SK-N-MC (cell line): ENCODE results near the gene PAXX.
"Not testable (repeated sequence)": the region's sequence is repeated elsewhere in the genome, so short reads cannot be mapped to it uniquely, and the experiment has no call there.

Source experiments
- DNase-seq: peaks from one replicate; pipeline ENCODE4 v3.0.0-alpha.2; 2011; ENCODE audit warnings: low read depth, low spot score
- H3K27ac ChIP-seq: fragments of 200-600 bp; sonication (generic); 2 replicates; pipeline ENCODE4 v1.5.1; 2016; ENCODE audit warnings: mixed run types
- H3K36me3 ChIP-seq: fragments of 200-600 bp; sonication (generic); 2 replicates; pipeline ENCODE4 v1.6.1; 2017; ENCODE audit warnings: antibody characterized with exemption, low read length, mixed read lengths; ENCODE audit not compliant: insufficient read depth
- H3K4me3 ChIP-seq: fragments of 200-600 bp; sonication (generic); 2 replicates; pipeline ENCODE4 v1.5.1; 2016
- H3K9ac ChIP-seq: fragments of 200-600 bp; sonication (generic); 2 replicates; pipeline ENCODE4 v1.8.0; 2017; ENCODE audit warnings: mixed run types, mixed read lengths; ENCODE audit not compliant: insufficient read length
- H3K9me3 ChIP-seq: fragments of 200-600 bp; sonication (generic); 2 replicates; pipeline ENCODE4 v1.6.1; 2017; ENCODE audit warnings: low read depth, mild to moderate bottlenecking, antibody characterized with exemption, low read length, moderate library complexity, mixed read lengths
- EZH2 ChIP-seq: fragments of 200-600 bp; sonication (generic); IDR thresholded peaks from one replicate; pipeline ENCODE4 v1.6.1; 2017; ENCODE audit warnings: antibody characterized with exemption
- FOXP2 ChIP-seq: optimal IDR thresholded peaks from 2 replicates; pipeline ENCODE3; 2011; ENCODE audit warnings: mild to moderate bottlenecking, moderate library complexity; ENCODE audit not compliant: insufficient read depth; ENCODE audit errors: extremely low read length, control extremely low read depth
- POLR2AphosphoS5 ChIP-seq: IDR thresholded peaks from 2 replicates; pipeline ENCODE4 v1.6.1; 2012; ENCODE audit warnings: mild to moderate bottlenecking, low read depth, low read length, borderline replicate concordance

PAXX gene

GRCh38 chr9:137000177-137000930 is 8.1 kb downstream of the PAXX start:
- no peak for DNase-seq
- no peaks in the 10 kb centered on the region for H3K36me3 ChIP-seq
- no peak for TF ChIP-seq POLR2AphosphoS5
- no peak for TF ChIP-seq EZH2
- TF ChIP-seq FOXP2, result no peak
- H3K9ac ChIP-seq, result no peak overlapping the region
- no peak overlapping the region for H3K27ac ChIP-seq
- H3K9me3 ChIP-seq, result no peaks in the 10 kb centered on the region
- H3K4me3 ChIP-seq, result no peak overlapping the region

GRCh38 chr9:137001857-137002645 is 9.8 kb downstream of the PAXX start:
- H3K36me3 ChIP-seq, result no peaks in the 10 kb centered on the region
- H3K27ac ChIP-seq, result no peak overlapping the region
- no peaks in the 10 kb centered on the region for H3K9me3 ChIP-seq
- TF ChIP-seq FOXP2 (no peak), EZH2 (no peak), POLR2AphosphoS5 (no peak)
- no peak overlapping the region for H3K4me3 ChIP-seq
- DNase-seq, result no peak
- H3K9ac ChIP-seq, result no peak overlapping the region

DNA sequence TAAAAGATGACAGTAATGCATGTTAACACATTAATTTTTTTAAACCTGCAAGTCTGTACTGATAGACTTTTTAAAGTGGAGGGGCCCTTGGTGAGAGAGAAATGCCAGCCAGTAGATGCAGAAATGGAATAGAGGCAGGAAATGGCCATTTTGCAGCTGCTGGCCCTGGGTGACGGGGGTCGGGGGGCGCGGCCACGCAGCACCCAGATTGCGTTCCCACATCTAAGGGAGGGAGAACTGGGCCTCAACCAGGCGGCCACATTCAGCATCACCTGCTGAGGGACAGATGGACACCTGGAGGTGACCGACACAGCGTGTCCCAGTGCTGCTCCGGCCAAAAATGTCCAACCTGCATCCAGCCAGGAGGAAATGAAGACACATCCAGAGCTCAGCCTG is 10.4 kb downstream of the PAXX start:
- no peak for DNase-seq
- H3K9ac ChIP-seq, result no peak overlapping the region
- TF ChIP-seq EZH2, result no peak
- no peak for TF ChIP-seq FOXP2
- TF ChIP-seq POLR2AphosphoS5, result no peak

GRCh38 chr9:137004285-137004684 is 12.1 kb downstream of the PAXX start:
- H3K36me3 ChIP-seq, H3K9ac ChIP-seq, H3K4me3 ChIP-seq, H3K27ac ChIP-seq, DNase-seq, H3K9me3 ChIP-seq: not testable (repeated sequence)

More for the DNA sequence above, 10.4 kb downstream of the PAXX start:
- Histone ChIP-seq H3K36me3 (no peaks in the 10 kb centered on the region), H3K9me3 (no peaks in the 10 kb centered on the region), H3K4me3 (no peak overlapping the region), H3K27ac (no peak overlapping the region)

DNA sequence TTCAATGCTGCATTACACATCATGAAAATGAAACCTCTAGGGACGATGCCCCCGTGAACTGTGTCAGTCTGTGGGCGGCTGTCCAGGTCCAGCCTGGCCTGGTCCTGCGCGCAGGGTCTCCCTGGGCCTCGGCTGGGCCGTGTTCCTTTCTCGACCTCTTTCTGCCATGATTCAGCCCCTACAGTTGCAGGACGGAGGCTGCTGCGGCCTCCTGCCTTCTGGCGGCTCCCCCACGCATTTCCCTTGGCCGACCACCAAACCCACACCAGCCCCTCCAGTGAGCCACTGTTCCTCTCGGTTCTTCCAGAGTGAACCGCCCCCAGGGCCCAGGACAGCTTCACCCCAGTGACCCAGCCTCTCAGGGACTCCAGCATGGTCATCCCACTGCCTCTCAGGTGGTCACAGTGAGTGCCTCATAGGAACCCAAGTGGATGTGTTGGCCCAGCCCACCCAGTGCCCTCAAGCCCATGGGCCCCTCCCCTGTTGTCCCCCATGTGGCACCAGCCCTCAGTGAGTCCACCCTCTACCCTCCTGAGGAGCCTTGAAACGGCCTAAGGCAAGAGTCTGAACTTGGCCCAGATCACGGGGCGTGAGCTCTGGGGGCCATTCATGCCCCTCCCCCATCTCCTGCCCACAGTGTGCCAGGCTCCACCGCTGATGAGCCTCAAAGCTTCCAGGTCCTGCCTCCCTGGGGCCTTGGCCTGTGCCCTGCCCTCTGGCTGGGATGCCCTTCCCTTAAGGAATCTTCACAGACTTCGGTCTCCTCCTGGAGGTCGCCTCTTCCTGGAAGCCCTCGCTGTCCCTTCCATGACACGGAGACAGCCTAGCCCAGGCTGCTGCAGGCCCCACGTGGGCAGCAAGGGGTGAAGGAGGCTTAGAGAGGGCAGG is 14.1 kb downstream of the PAXX start:
- Histone ChIP-seq H3K36me3 (no peaks in the 10 kb centered on the region), H3K9me3 (no peaks in the 10 kb centered on the region), H3K27ac (no peak overlapping the region), H3K9ac (no peak overlapping the region), H3K4me3 (no peak overlapping the region)
- TF ChIP-seq POLR2AphosphoS5 (no peak), FOXP2 (no peak), EZH2 (no peak)
- no peak for DNase-seq

DNA sequence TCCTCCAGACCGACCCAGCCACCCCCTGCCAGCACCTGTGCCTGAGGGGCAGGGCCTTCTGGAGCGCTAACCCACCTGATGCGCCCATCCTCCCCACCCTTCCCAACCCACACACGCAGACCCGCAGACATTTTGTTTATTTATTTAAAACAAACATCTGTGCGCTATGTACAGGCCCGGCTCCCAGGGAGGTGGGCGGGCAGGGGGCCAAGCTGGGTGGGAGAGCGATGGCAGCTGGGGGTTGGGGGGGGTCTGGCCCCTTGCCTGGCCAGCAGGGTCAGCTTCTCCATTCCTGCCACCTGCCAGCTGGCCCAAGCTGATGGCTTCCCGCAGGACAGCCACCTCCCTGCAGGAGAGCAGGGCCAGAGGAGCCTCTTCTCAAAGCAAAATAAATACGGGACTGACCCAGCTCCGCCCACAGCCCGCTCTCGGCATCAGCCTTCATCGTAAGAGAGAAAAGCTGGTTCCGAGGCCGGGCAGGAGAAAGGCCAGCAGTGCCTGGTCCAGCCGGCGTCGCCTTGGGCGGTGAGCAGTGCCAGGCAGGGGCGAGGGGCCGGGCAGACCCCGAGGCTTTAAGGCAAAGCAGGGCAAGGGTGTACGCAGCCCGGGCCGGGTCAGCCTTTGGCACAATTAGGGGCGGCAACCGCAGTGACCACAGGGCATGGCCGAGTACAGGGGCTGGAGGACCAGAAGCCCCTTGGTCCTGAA is 15.0 kb downstream of the PAXX start:
- no peaks in the 10 kb centered on the region for H3K36me3 ChIP-seq
- H3K27ac ChIP-seq, result no peak overlapping the region
- TF ChIP-seq FOXP2 (no peak), EZH2 (no peak), POLR2AphosphoS5 (no peak)
- no peak overlapping the region for H3K9ac ChIP-seq
- no peak overlapping the region for H3K4me3 ChIP-seq
- DNase-seq, result no peak
- no peaks in the 10 kb centered on the region for H3K9me3 ChIP-seq

DNA sequence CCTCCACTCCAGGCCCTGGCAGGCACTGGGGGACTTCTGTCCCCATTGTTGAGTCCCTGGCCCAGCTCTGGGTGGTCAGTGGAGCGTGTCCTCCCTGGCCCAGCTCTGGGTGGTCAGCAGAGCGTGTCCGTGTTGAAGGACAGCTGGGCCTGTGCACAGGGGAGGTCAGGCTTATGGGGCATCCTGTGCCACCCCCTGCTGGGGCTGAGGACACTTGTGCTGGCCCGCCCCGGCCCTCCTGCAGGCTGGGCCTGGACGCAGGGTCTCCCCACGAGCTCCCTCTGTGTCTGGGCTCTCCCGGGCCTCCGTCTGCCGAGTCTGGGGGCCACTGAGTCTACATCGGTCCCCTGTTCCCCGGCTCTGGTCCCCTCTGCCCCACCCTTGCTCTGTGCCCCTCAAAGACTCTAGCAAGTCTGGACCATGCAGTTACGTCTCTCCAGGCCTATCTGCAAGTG is 15.6 kb downstream of the PAXX start:
- Histone ChIP-seq H3K9me3 (no peaks in the 10 kb centered on the region), H3K4me3 (no peak overlapping the region), H3K27ac (no peak overlapping the region), H3K36me3 (no peaks in the 10 kb centered on the region), H3K9ac (no peak overlapping the region)
- no peak for TF ChIP-seq POLR2AphosphoS5
- TF ChIP-seq EZH2, result no peak
- TF ChIP-seq FOXP2, result no peak
- no peak for DNase-seq
